IMR-90 (cell line): ENCODE data around the gene DNM3.

ENCODE experiments used
- MAFK ChIP-seq: IDR thresholded peaks from 2 replicates; pipeline ENCODE4 v1.6.1; 2012; ENCODE audit warnings: low read depth, low read length, improper control_type of control experiment
- MXI1 ChIP-seq: IDR thresholded peaks from 2 replicates; pipeline ENCODE4 v1.6.1; 2012; ENCODE audit warnings: low read depth, mild to moderate bottlenecking, low read length, moderate library complexity, borderline replicate concordance
- RAD21 ChIP-seq: IDR thresholded peaks from 2 replicates; pipeline ENCODE4 v1.6.1; 2012; ENCODE audit warnings: low read length, improper control_type of control experiment
- TF ChIP-seq, protein P1 (sequence below): conservative IDR thresholded peaks from 2 replicates; pipeline ENCODE4 v1.5.1; 2012; ENCODE audit warnings: mild to moderate bottlenecking, low read depth, low read length, improper control_type of control experiment

DNA sequence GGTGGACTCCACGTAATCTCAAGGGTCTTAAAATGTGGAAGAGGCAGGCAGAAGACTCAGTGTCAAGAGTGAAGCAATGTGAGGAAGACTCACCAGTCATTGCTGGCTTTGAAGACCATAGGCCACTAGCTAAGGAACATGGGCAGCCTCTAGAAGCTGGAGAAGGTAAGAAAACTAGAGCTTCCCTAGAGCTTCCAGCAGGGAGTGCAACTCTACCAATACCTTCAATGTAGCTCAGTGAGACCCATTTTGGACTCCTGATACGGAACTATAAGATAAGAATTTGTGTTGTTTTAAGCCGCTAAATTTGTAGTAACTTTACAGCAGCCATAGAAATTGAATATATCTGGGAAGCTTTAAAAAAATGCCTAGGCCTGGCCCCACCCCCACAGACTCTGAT lies 41.0 kb upstream of the DNM3 start:
- TF ChIP-seq, protein P1, sequence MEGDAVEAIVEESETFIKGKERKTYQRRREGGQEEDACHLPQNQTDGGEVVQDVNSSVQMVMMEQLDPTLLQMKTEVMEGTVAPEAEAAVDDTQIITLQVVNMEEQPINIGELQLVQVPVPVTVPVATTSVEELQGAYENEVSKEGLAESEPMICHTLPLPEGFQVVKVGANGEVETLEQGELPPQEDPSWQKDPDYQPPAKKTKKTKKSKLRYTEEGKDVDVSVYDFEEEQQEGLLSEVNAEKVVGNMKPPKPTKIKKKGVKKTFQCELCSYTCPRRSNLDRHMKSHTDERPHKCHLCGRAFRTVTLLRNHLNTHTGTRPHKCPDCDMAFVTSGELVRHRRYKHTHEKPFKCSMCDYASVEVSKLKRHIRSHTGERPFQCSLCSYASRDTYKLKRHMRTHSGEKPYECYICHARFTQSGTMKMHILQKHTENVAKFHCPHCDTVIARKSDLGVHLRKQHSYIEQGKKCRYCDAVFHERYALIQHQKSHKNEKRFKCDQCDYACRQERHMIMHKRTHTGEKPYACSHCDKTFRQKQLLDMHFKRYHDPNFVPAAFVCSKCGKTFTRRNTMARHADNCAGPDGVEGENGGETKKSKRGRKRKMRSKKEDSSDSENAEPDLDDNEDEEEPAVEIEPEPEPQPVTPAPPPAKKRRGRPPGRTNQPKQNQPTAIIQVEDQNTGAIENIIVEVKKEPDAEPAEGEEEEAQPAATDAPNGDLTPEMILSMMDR = no peak
- TF ChIP-seq RAD21 = no peak
- TF ChIP-seq MXI1 = no peak
- TF ChIP-seq MAFK = no peak
